ENCODE data around the gene TENT5C. TPM values are rescaled to one million over a fixed set of nuclear protein-coding genes. Genes with fewer than 3 reads are reported as not detected.

The TENT5C gene
- total and polyA plus RNA-seq, 2 of the 8 experiments (the other 6 are each of a cell fraction or from before 2014, with no cell fraction given): 0.38 to 0.99 TPM

DNA sequence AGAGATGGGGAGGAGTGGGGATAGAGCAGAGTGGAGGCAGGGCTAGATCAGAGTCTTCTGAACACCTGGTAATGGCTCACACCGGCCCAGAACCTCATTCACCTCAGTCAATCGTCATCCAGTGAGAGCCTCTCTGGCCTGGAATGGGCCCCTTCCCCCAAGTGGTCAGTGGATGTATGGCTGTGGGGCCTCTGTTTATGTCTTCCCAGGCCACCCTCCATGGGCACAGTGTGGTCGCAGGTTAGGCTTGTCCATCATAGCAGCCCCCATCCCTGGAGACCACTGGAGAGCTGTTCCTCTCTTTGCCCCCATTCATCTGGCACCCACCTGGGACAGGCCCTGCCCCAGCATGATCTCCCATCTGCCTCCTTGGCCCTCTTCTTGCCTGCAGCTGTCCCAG lies 29.6 kb upstream of the TENT5C start:
- Histone ChIP-seq H3K9ac (replicated peaks in 1 of 4; ENCODE audit: extremely low read depth in 1 of 4, low read depth in 3 of 4, low read length in 3 of 4) (no peak overlapping the region), H3K79me2 (ENCODE audit: control insufficient read depth in 1 of 2, insufficient read depth in 2 of 2, low read length in 2 of 2) (no peaks in the 10 kb centered on the region), H2AK5ac (ENCODE audit: low read depth, low read length) (no peak overlapping the region), H3K4ac (replicated peaks; ENCODE audit: insufficient read length, low read depth, low read length) (no peak overlapping the region), H2BK120ac (replicated peaks; ENCODE audit: low read depth, low read length) (no peak overlapping the region), H3K18ac (ENCODE audit: extremely low read depth, low read length) (no peak overlapping the region), H2BK5ac (ENCODE audit: low read depth, low read length) (no peak overlapping the region), H3K79me1 (ENCODE audit: low read depth, low read length) (no peaks in the 10 kb centered on the region), H3K36me3 (ENCODE audit: control insufficient read depth in 2 of 4, insufficient read depth in 4 of 4, low read length in 3 of 4) (no peaks in the 10 kb centered on the region), H2BK20ac (ENCODE audit: low read length) (no peak overlapping the region), H3K4me2 (ENCODE audit: insufficient read depth in 1 of 2, low read depth in 2 of 2, low read length in 2 of 2) (no peak overlapping the region), H4K8ac (ENCODE audit: extremely low read depth, insufficient read depth, low read length) (no peak overlapping the region; the same call in 1 of the 2 replicates), H3K27ac (ENCODE audit: low read depth, low read length) (no peak overlapping the region), H4K20me1 (replicated peaks in 1 of 2; ENCODE audit: control insufficient read depth in 1 of 2, insufficient read depth in 2 of 2, low read length in 2 of 2) (no peaks in the 10 kb centered on the region), H3K9me3 (ENCODE audit: insufficient read depth in 2 of 2, low read depth in 1 of 2, low read length in 1 of 2) (no peaks in the 10 kb centered on the region), H3K14ac (ENCODE audit: insufficient read length) (no peak overlapping the region), H2BK15ac (ENCODE audit: low read length) (no peak overlapping the region), H3K4me1 (replicated peaks in 1 of 4; ENCODE audit: control insufficient read depth in 3 of 4, insufficient read depth in 4 of 4, low read length in 3 of 4) (peaks cover 0 to 5% (median 1%) of the 10 kb centered on the region in 4 experiments; a peak in 1 of 7 replicates), H2AFZ (ENCODE audit: low read length) (no peak overlapping the region), H3K23me2 (ENCODE audit: low read depth, low read length) (no peaks in the 10 kb centered on the region; the same call in 1 of the 2 replicates), H3K4me3 (ENCODE audit: extremely low read depth in 1 of 4, insufficient read depth in 2 of 4, low read depth in 3 of 4, low read length in 4 of 4) (no peak overlapping the region), H3K23ac (ENCODE audit: insufficient read length) (no peak overlapping the region), H4K91ac (replicated peaks; ENCODE audit: insufficient read length, low read length) (no peak overlapping the region), H3K27me3 (replicated peaks in 1 of 4; ENCODE audit: control insufficient read depth in 3 of 4, extremely low read depth in 1 of 4, insufficient read depth in 3 of 4, low read length in 3 of 4) (no peaks in the 10 kb centered on the region), H4K5ac (ENCODE audit: insufficient read length, low read depth, low read length) (no peak overlapping the region), H2BK12ac (ENCODE audit: low read depth, low read length) (no peak overlapping the region), H3K56ac (replicated peaks; ENCODE audit: insufficient read length, low read depth, low read length) (no peak overlapping the region)
- CTCF ChIA-PET (ENCODE audit: partially characterized antibody): interaction anchor here (0.8 to 5.0 kb wide), 8 partner anchors 12 to 182 kb away, joined by 3 to 25 read pairs (median 4); no protein-coding TSS in a partner anchor
- WGBS, 2 experiments (ENCODE audit: extremely low coverage in 1 of 2, insufficient coverage in 1 of 2, insufficient read length in 1 of 2, insufficient replicate concordance in 2 of 2, low coverage in 1 of 2, low lambda C conversion rate in 2 of 2, missing lambda C conversion rate in 1 of 2): 79% methylated on average over 2 of the region's 3 CpGs; no CpG with 5 or more reads in 1 of the 2 experiments
- DNase-seq (ENCODE audit: low read depth in 1 of 2, low spot score in 2 of 2) (no peak), FAIRE-seq (no peak)
- TF ChIP-seq BCL11A (IDR thresholded peaks at IDR 0.05; ENCODE audit: low read depth in 2 of 2, low read length in 2 of 2) (no peak), ATF3 (IDR thresholded peaks at IDR 0.05; ENCODE audit: insufficient read depth, low read depth, low read length) (no peak), TAF1 (IDR thresholded peaks at IDR 0.05; ENCODE audit: low read depth, low read length) (no peak), RNF2 (IDR thresholded peaks at IDR 0.05; ENCODE audit: borderline replicate concordance, low read depth, low read length, missing control alignments, poor library complexity, severe bottlenecking) (no peak), SUZ12 (IDR thresholded peaks at IDR 0.05; ENCODE audit: low read length) (no peak)
- POLR2A ChIA-PET (ENCODE audit: partially characterized antibody): no interaction called here
